HG02798 (cell line): ENCODE data around the gene EID1.
"Not testable (repeated sequence)": the region's sequence is repeated elsewhere in the genome, so short reads cannot be mapped to it uniquely, and the experiment has no call there.

Source experiments
- ATAC-seq: cut with Tn5 transposase; IDR thresholded peaks from one replicate; pipeline ENCODE4 v1.9.1; 2021; ENCODE audit warnings: mild to moderate bottlenecking; ENCODE audit not compliant: unreplicated experiment, poor library complexity

The EID1 gene

GRCh38 chr15:48877630-48878595 is at the start of gene EID1:
TSS of gene EID1 (plus strand) at chr15:48878134. CDS start at chr15:48878177, 43 bp downstream.
- ATAC-seq, result peak; percentile 98

GRCh38 chr15:48828471-48828870 is 49.5 kb upstream of the EID1 start:
- ATAC-seq, result no peak

GRCh38 chr15:48828906-48829305 is 49.0 kb upstream of the EID1 start:
- no peak for ATAC-seq

- no peak for ATAC-seq
Observed at GRCh38 chr15:48832648-48833047, 45.3 kb upstream of the EID1 start.

- no peak for ATAC-seq
Observed at GRCh38 chr15:48833526-48834239, 44.3 kb upstream of the EID1 start.

- no peak for ATAC-seq
Observed at GRCh38 chr15:48834756-48835155, 43.2 kb upstream of the EID1 start.

- no peak for ATAC-seq
Observed at GRCh38 chr15:48842501-48842900, 35.4 kb upstream of the EID1 start.

- ATAC-seq, result no peak
Observed at GRCh38 chr15:48845123-48845522, 32.8 kb upstream of the EID1 start.

GRCh38 chr15:48850648-48851047 is 27.3 kb upstream of the EID1 start:
- no peak for ATAC-seq

- ATAC-seq, result no peak
Observed at GRCh38 chr15:48851956-48852355, 26.0 kb upstream of the EID1 start.

- ATAC-seq, result not testable (repeated sequence)
Observed at GRCh38 chr15:48854434-48854833, 23.5 kb upstream of the EID1 start.

GRCh38 chr15:48855501-48856440 is 22.2 kb upstream of the EID1 start:
- no peak for ATAC-seq

- ATAC-seq, result no peak
Observed at GRCh38 chr15:48856942-48857341, 21.0 kb upstream of the EID1 start.

GRCh38 chr15:48858401-48858800 is 19.5 kb upstream of the EID1 start:
- no peak for ATAC-seq

- ATAC-seq, result no peak
Observed at GRCh38 chr15:48859426-48859825, 18.5 kb upstream of the EID1 start.

GRCh38 chr15:48861813-48862431 is 16.0 kb upstream of the EID1 start:
- ATAC-seq, result peak; percentile 50

GRCh38 chr15:48862705-48863104 is 15.2 kb upstream of the EID1 start:
- peak; percentile 46 for ATAC-seq

GRCh38 chr15:48865370-48866079 is 12.4 kb upstream of the EID1 start:
- no peak for ATAC-seq

- ATAC-seq, result no peak
Observed at GRCh38 chr15:48866141-48866563, 11.8 kb upstream of the EID1 start.
